Astrocyte (in vitro differentiated cells and primary cell): ENCODE data around the gene ARHGAP1. TPM values are rescaled to one million over a fixed set of nuclear protein-coding genes. Genes with fewer than 3 reads are reported as not detected.

Experiments
- DNase-seq: peaks from one replicate; pipeline ENCODE4 v3.0.0-alpha.2; 2010; ENCODE audit warnings: low read depth
- FAIRE-seq: peaks from 2 replicates; lab custom pipeline; 2011; peaks lifted over from hg19 to GRCh38; lab: Jason Lieb, UNC
- H2AFZ ChIP-seq: 2 replicates; pipeline ENCODE4 v1.6.0; 2012; ENCODE audit warnings: low read depth, low read length, inconsistent platforms
- H3K27ac ChIP-seq: 2 replicates; pipeline ENCODE4 v1.5.1; 2011; ENCODE audit warnings: low read depth, low read length, inconsistent platforms
- H3K27me3 ChIP-seq: 2 replicates; pipeline ENCODE4 v1.6.0; 2011; ENCODE audit warnings: low read length, inconsistent platforms; ENCODE audit not compliant: insufficient read depth
- H3K36me3 ChIP-seq: 2 replicates; pipeline ENCODE4 v1.5.1; 2011; ENCODE audit warnings: low read length, inconsistent platforms; ENCODE audit not compliant: insufficient read depth
- H3K4me1 ChIP-seq: 2 replicates; pipeline ENCODE4 v1.5.1; 2011; ENCODE audit warnings: low read length, inconsistent platforms; ENCODE audit not compliant: insufficient read depth
- H3K4me2 ChIP-seq: 2 replicates; pipeline ENCODE4 v1.6.0; 2012; ENCODE audit warnings: low read length, inconsistent platforms
- H3K4me3 ChIP-seq: 2 replicates; pipeline ENCODE4 v1.5.1; 2011; ENCODE audit warnings: low read depth, mild to moderate bottlenecking, low read length, inconsistent platforms; ENCODE audit not compliant: insufficient read depth
- H3K79me2 ChIP-seq: 2 replicates; pipeline ENCODE4 v1.6.0; 2012; ENCODE audit warnings: mild to moderate bottlenecking, low read length, inconsistent platforms; ENCODE audit not compliant: insufficient read depth
- H3K9ac ChIP-seq: 2 replicates; pipeline ENCODE4 v1.6.0; 2012; ENCODE audit warnings: mild to moderate bottlenecking, low read length, inconsistent platforms
- H3K9me3 ChIP-seq: 2 replicates; pipeline ENCODE4 v1.5.1; 2012; ENCODE audit warnings: low read depth, mild to moderate bottlenecking, low read length, inconsistent platforms; ENCODE audit not compliant: insufficient read depth
- H4K20me1 ChIP-seq: 2 replicates; pipeline ENCODE4 v1.6.0; 2012; ENCODE audit warnings: low read length, inconsistent platforms; ENCODE audit not compliant: insufficient read depth
- H3K27ac Mint-ChIP-seq: one replicate; pipeline ENCODE4 v1.8.0; 2021; ENCODE audit warnings: mild to moderate bottlenecking, mixed read lengths; ENCODE audit not compliant: unreplicated experiment
- H3K27me3 Mint-ChIP-seq: one replicate; pipeline ENCODE4 v1.8.0; 2021; ENCODE audit warnings: low read depth, mixed read lengths; ENCODE audit not compliant: unreplicated experiment
- H3K36me3 Mint-ChIP-seq: one replicate; pipeline ENCODE4 v1.8.0; 2021; ENCODE audit warnings: low read depth, mixed read lengths; ENCODE audit not compliant: unreplicated experiment
- H3K4me1 Mint-ChIP-seq: one replicate; pipeline ENCODE4 v1.8.0; 2021; ENCODE audit warnings: low read depth, mixed read lengths; ENCODE audit not compliant: unreplicated experiment
- H3K4me3 Mint-ChIP-seq: one replicate; pipeline ENCODE4 v1.8.0; 2021; ENCODE audit warnings: mild to moderate bottlenecking, moderate library complexity, mixed read lengths; ENCODE audit not compliant: unreplicated experiment
- H3K9me3 Mint-ChIP-seq: one replicate; pipeline ENCODE4 v1.8.0; 2021; ENCODE audit warnings: mild to moderate bottlenecking, mixed read lengths; ENCODE audit not compliant: unreplicated experiment
- EZH2 ChIP-seq: IDR thresholded peaks from 2 replicates; pipeline ENCODE4 v1.6.1; 2012; ENCODE audit warnings: mild to moderate bottlenecking, low read length, inconsistent platforms; ENCODE audit not compliant: insufficient read depth
- total RNA-seq: library from RNA; stranded (reverse); gene quantifications from 2 replicates; pipeline ENCODE4 v1.2.1, GENCODE V29; 2021
- TF ChIP-seq, protein P1 (sequence below): IDR thresholded peaks from 2 replicates; pipeline ENCODE4 v1.5.1; 2011; ENCODE audit warnings: low read depth, mild to moderate bottlenecking, inconsistent platforms, low read length, moderate library complexity; ENCODE audit not compliant: insufficient read depth

The ARHGAP1 gene
- total RNA-seq, 1 donor from 2014 or later, result 116 TPM

- H3K4me3 ChIP-seq, result no peak overlapping the region
- Mint-ChIP-seq H3K4me1 (peaks cover 22% of the 10 kb centered on the region), H3K9me3 (no peaks in the 10 kb centered on the region), H3K27me3 (no peaks in the 10 kb centered on the region), H3K27ac (peak overlapping the region; percentile 20), H3K4me3 (no peak overlapping the region), H3K36me3 (peaks cover 12% of the 10 kb centered on the region)
- no peak for TF ChIP-seq EZH2
- TF ChIP-seq, protein P1, sequence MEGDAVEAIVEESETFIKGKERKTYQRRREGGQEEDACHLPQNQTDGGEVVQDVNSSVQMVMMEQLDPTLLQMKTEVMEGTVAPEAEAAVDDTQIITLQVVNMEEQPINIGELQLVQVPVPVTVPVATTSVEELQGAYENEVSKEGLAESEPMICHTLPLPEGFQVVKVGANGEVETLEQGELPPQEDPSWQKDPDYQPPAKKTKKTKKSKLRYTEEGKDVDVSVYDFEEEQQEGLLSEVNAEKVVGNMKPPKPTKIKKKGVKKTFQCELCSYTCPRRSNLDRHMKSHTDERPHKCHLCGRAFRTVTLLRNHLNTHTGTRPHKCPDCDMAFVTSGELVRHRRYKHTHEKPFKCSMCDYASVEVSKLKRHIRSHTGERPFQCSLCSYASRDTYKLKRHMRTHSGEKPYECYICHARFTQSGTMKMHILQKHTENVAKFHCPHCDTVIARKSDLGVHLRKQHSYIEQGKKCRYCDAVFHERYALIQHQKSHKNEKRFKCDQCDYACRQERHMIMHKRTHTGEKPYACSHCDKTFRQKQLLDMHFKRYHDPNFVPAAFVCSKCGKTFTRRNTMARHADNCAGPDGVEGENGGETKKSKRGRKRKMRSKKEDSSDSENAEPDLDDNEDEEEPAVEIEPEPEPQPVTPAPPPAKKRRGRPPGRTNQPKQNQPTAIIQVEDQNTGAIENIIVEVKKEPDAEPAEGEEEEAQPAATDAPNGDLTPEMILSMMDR, result no peak
- no peak for FAIRE-seq
- no peak overlapping the region for H3K9ac ChIP-seq
- H3K36me3 ChIP-seq, result peaks cover 35% of the 10 kb centered on the region
- H3K79me2 ChIP-seq, result no peaks in the 10 kb centered on the region
- H3K27ac ChIP-seq, result no peak overlapping the region
- H3K4me1 ChIP-seq, result peaks cover 7% of the 10 kb centered on the region
- H3K9me3 ChIP-seq, result no peaks in the 10 kb centered on the region
- peak overlapping the region; percentile 8 for H3K4me2 ChIP-seq
- H3K27me3 ChIP-seq, result no peaks in the 10 kb centered on the region
- no peak overlapping the region for H2AFZ ChIP-seq
- peaks cover 8% of the 10 kb centered on the region for H4K20me1 ChIP-seq
- no peak for DNase-seq
Observed at GRCh38 chr11:46663277-46663940, 37.0 kb downstream of the ARHGAP1 start.

DNA sequence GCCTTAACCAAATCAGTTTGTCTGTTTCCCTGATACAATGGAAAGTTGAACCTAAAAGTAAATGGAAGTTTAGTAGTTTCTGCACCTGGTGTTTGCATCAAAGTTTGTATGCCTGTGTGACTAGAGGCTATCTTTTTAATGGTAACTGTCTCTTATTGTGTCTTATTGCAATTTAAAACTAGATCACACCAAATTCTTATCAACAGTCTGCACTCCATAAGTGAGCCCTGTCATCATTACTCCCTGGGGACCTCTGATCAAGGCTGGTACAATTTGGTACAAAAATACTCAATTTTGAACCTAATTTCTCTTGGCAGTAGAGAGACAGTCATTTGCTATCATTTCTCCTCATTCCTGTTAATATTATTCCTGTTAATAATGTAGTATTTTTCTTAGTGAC is 38.1 kb downstream of the ARHGAP1 start:
- DNase-seq, result no peak
- Mint-ChIP-seq H3K4me1 (peaks cover 32% of the 10 kb centered on the region), H3K4me3 (no peak overlapping the region), H3K27ac (no peak overlapping the region), H3K27me3 (no peaks in the 10 kb centered on the region), H3K9me3 (no peaks in the 10 kb centered on the region), H3K36me3 (peaks cover 22% of the 10 kb centered on the region)
- no peaks in the 10 kb centered on the region for H3K9me3 ChIP-seq
- no peak overlapping the region for H3K4me2 ChIP-seq
- H2AFZ ChIP-seq, result no peak overlapping the region
- H4K20me1 ChIP-seq, result peaks cover 8% of the 10 kb centered on the region
- no peak overlapping the region for H3K9ac ChIP-seq
- TF ChIP-seq EZH2, result no peak
- TF ChIP-seq, protein P1, result no peak
- H3K36me3 ChIP-seq, result peaks cover 34% of the 10 kb centered on the region
- H3K4me1 ChIP-seq, result peaks cover 7% of the 10 kb centered on the region
- H3K27me3 ChIP-seq, result no peaks in the 10 kb centered on the region
- no peak for FAIRE-seq
- no peaks in the 10 kb centered on the region for H3K79me2 ChIP-seq
- H3K27ac ChIP-seq, result no peak overlapping the region
- no peak overlapping the region for H3K4me3 ChIP-seq

GRCh38 chr11:46661836-46662235 is 38.6 kb downstream of the ARHGAP1 start:
- Histone ChIP-seq H3K9ac (no peak overlapping the region), H3K27me3 (no peaks in the 10 kb centered on the region), H3K27ac (no peak overlapping the region), H4K20me1 (peaks cover 8% of the 10 kb centered on the region), H2AFZ (no peak overlapping the region), H3K36me3 (peaks cover 38% of the 10 kb centered on the region), H3K4me1 (peaks cover 7% of the 10 kb centered on the region), H3K79me2 (no peaks in the 10 kb centered on the region), H3K4me2 (no peak overlapping the region), H3K9me3 (no peaks in the 10 kb centered on the region), H3K4me3 (no peak overlapping the region)
- Mint-ChIP-seq H3K4me3 (no peak overlapping the region), H3K27ac (no peak overlapping the region), H3K4me1 (peaks cover 37% of the 10 kb centered on the region), H3K9me3 (no peaks in the 10 kb centered on the region), H3K36me3 (peaks cover 20% of the 10 kb centered on the region), H3K27me3 (no peaks in the 10 kb centered on the region)
- no peak for FAIRE-seq
- no peak for DNase-seq
- TF ChIP-seq, protein P1, result no peak
- TF ChIP-seq EZH2, result no peak
